Activated naive CD4-positive, alpha-beta T cell treated with Interleukin-2 at 50 U/mL for 16 hours (primary cell): ENCODE data around the gene PRMT1.
"Not testable (repeated sequence)": the region's sequence is repeated elsewhere in the genome, so short reads cannot be mapped to it uniquely, and the experiment has no call there.

Experiments
- DNase-seq: peaks from one replicate; pipeline ENCODE4 v3.0.0-alpha.2; 2020

Gene PRMT1

DNA sequence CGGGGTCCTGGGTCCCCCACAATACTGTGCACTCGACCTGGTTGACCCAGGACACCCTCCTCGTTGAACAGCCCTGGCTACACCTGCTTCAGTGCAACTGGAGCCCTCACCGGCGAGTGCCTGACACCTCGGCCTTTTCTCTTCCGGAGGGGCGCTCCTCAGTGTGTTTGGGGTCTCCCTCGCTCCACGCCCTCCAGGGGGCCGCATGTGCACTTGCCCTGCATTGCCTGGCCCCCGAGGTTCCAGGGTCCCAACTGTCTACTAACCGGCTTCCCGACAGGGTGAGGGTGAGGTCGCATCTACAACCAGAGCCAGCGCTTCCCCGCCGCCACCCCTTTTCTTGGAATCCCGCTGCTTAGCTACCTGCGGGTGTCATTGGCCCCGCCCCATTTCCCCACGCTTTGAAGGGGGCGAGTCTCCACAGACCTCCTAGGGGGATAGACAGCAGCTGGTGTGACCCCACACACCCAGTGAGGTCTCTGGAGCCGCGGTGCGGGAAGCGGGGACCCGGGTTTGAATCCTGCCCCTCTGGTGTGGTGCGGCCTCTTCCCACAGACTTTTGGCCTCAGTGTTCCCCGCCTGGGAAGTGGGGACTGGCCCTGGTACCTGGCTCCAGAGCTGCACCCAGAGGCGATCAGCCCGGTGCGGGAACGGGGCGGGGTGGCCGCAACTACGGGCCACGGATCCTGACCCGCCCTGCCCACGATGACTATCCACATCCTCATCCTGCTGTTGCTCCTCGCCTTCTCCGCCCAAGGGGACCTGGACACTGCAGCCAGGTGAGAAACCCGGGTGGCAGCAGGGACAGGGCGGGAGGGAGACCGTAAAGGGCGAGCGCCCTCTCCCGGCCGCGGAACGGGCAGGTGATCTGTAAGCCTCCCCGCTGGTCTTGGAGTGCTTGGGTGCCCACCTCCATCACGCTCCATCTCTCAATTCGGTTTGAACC is 12.3 kb downstream of the PRMT1 start, which contains the start of gene ADM5:
ADM5 (plus strand) TSS at position 462 of the 946 bp plus-strand sequence; CDS start at position 706, 244 bp downstream.
- DNase-seq = peak; percentile 48

DNA sequence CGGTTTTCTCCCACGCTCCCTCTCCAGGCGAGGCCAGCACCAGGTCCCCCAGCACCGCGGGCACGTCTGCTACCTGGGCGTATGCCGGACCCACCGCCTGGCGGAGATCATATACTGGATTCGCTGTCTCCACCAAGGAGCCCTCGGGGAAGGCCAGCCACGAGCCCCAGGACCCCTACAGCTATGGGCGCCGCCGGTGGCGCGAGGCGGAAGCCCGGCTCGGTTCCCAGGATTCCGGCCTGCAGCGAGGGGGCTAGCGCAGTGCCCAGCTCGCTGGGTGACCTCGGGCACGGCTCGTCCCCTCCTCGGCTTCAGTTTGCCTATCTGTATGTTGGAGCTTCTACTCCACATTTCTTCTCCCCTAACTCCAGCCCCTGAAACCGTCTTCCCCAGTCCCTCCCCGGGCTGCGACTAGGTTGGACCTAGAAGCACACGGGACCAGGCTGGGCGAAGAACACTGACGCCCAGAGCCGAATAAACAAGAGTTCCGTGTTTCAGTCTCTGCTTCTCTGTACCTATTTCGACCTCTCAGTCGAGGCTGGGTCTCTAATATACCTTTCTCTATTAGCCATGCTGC is 13.1 kb downstream of the PRMT1 start:
- no peak for DNase-seq

DNA sequence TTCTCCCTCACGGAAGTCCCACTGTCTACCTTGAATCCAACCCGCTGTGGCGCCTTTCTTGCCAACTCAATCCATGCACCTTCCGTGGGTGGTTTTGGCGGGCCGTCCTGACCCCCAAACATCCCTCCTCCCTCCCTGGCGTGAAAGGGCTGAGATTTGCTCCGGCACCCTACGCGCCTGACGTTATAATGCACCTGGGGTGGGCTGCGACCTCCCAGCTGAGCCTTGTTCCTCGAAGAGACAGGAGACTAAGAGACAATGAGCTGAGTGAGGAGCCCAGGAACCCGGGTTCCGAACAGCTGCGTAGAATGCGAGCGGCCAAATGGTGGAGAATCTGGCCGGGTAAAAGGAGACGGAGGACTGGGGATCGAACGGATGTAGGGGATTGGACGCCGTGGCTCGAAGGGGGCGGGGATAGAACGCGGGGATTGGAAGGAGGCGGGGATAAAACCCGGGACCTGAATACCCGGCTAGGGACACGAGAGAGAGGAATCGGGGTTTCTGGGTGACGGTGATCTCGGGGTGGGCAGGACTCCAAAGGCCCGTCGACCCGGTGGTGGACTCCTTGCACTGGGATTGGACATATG is 13.7 kb downstream of the PRMT1 start, which contains the start of gene CPT1C:
CPT1C (plus strand) TSS at position 461 of the 587 bp plus-strand sequence. CDS start 1,137 bp downstream, outside the sequence.
- DNase-seq = peak; percentile 59

DNA sequence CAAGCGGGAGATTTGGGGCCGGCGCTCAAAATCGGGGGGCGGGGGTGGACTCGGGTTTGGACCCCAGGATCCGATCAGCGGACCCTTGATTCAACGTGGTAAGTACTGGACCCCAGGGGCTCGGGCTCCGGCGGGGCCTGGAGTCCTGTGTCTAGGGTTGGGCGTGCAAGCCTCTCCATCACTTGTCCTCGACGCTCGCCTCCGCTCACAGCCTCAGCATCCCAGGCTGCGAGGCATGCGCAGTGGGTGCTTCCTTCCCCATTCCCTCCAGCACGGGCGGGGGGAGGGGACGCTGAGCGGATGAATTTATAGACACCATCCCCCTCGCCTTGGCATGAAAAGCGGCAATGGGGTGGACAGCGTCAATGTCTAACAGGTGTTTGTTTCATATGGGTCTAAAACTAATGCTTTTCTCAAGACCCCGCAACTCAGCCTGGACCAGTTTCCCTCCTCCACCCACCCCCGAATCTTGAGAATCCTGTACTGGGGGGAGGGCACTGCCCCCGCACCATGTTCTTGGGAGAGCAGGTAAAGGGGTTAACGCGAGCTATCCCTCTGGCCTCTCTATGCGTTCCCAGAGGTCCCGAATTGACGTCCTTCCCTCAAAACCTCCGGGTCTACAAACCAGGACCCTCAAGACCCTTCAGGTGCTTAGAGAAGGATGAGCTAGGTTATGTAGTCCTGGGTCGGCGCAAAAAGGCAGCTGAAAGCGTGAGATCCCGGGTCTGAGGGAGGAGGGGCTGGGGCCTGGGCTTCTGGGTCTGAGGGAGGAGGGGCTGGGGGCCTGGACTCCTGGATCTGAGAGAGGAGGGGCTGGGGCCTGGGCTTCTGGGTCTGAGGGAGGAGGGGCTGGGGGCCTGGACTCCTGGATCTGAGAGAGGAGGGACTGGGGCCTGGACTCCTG is 14.4 kb downstream of the PRMT1 start:
- DNase-seq = peak; percentile 27

DNA sequence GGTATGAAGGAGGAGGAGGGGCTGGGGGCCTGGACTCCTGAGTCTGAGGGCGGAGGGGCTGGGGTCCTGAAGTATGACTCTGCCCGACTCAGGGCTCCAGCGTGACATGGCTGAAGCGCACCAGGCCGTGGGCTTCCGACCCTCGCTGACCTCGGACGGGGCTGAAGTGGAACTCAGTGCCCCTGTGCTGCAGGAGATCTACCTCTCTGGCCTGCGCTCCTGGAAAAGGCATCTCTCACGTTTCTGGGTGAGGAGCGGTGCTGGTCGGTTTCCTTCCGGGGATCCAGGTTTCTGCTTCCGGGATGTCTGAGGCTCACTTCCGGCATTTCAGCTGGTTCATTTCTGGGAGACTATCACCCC is 15.1 kb downstream of the PRMT1 start:
- no peak for DNase-seq

DNA sequence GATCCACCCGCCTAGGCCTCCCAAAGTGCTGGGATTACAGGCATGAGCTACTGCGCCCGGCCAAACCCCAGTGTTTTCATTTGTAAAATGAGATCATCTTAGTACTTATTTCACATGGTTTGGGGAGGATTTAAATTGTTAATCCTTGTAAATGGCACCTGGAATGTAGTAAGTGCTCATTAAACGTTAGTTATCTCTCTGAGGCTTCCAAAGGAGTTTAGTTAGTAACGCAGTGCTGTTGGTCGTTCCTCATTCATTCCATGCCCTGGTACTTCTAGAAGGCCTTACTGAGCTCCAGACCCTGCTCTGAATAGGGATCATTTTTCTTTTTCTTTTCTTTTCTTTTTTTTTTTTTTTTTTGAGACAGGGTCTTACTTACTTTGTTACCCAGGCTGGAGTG is 19.0 kb downstream of the PRMT1 start:
- no peak for DNase-seq

DNA sequence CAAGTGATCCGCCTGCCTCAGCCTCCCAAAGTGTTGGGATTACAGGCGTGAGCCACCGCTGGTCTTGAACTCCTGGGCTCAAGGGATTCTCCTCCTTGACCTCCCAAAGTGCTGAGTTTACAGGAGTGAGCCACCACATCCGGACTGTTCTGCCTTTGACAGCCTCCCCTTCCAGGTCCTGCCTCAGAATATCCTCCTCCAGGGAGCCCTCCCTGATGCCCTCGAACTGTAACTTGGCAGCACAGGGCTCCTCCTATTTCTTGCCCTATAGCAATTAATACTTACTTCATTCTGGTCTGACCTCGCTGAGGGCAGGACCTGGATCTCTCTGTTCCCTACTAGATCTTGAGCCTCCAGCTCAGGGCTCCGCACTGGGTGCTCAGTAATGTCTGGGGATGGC is 19.8 kb downstream of the PRMT1 start:
- DNase-seq = no peak

DNA sequence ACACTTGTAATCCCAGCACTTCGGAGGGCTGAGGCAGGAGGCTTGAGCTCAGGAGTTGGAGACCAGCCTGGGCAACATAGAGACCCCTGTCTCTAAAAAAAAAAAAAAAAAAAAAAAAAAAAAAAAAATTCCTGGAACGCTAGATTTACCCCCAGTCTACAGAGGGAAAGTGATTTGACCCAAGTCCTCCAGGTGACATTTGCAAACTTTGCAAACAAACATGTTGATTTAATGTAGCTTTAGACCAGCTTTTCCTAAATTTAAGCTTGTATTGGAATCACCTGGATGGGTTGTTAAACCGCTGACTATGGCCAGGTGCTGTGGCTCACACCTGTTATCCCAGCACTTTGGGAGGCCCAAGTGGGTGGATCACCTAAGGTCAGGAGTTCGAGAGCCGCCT is 22.3 kb downstream of the PRMT1 start:
- no peak for DNase-seq

DNA sequence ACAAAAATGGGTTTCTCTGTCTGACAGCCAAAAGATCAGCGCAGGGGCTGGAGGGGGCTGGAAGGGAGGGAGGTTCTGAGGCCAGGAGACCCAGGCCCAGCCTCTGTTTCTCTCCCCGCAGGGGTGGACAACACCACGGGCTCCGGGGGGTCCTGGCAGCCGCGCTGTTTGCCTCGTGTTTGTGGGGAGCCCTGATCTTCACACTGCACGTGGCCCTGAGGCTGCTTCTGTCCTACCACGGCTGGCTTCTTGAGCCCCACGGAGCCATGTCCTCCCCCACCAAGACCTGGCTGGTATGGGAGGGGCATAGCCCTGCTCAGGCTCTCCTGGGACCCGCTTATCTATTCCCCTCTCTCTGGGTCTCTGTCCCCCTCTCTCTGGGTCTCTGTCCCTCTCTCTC is 23.5 kb downstream of the PRMT1 start:
- no peak for DNase-seq

DNA sequence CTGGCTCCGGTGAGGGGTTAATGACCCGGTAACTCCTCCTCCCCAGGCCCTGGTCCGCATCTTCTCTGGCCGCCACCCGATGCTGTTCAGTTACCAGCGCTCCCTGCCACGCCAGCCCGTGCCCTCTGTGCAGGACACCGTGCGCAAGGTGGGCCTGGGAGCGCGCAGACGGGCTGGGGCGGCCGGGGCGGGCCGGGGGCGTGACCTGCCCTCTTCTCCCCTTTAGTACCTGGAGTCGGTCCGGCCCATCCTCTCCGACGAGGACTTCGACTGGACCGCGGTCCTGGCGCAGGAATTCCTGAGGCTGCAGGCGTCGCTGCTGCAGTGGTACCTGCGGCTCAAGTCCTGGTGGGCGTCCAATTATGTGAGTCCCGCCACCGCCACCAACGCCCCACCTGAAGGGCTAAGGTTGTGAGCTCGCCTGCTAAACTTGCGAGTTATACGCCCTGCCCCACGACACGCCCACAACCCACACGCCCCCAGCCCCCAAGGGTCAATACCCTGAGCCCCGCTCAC is 24.3 kb downstream of the PRMT1 start:
- DNase-seq = no peak

DNA sequence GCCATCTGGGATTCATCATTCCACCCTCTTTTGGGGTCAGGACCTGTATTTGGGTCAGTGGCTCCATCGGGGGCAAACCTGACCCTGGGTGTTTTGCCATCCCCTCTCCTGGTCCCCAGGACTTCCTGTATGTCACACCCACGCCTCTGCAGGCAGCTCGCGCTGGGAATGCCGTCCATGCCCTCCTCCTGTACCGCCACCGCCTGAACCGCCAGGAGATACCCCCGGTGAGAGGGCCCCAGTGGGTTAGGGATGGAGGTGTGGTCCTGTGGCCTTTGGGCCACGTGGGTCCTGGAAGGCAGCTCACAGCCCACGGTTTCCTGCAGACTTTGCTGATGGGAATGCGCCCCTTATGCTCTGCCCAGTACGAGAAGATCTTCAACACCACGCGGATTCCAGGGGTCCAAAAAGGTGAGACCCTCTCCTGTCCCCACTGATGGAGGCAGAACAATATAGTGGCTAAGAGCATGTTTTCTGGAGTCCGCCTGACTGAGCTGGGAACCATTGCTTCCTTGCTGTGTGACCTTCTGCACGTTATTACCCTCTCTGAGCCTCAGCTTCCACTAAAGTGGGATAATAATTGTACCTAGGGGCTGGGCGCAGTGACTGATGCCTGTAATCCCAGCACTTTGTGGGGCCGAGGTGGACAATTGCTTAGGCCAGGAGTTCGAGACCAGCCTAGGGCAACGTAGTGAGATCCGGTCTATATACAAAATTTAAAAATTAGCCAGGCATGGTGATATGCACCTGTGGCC is 28.0 kb downstream of the PRMT1 start:
- no peak for DNase-seq

DNA sequence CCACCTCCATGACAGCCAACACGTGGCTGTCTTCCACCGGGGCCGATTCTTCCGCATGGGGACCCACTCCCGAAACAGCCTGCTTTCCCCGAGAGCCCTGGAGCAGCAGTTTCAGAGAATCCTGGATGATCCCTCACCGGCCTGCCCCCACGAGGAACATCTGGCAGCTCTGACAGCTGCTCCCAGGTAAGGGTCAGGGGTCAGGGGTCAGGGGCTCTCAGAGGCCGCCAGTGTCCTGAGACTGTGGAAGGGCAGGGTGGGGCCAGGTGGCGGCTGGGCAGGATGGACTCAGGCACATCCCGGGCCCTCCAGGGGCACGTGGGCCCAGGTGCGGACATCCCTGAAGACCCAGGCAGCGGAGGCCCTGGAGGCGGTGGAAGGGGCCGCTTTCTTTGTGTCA is 28.8 kb downstream of the PRMT1 start:
- no peak for DNase-seq

DNA sequence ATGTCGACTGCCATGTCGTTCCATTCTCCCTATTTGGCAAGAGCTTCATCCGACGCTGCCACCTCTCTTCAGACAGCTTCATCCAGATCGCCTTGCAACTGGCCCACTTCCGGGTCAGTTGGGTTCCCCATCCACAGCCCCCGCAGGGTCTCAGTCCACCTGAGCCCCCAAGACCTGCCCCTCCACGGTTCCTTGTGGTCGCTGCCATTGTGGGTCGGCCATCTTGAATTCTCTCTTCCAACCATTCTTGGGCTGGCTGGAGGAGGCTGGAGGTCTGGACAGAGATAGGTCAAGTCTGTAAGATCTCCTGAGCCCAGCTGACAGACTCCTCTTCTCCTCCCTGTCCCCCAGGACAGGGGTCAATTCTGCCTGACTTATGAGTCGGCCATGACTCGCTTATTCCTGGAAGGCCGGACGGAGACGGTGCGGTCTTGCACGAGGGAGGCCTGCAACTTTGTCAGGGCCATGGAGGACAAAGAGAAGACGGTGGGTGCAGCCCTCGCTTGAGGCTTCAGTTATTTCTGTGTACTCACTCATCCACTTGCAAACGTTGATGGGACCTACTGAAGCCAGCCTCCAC is 33.4 kb downstream of the PRMT1 start:
- no peak for DNase-seq

DNA sequence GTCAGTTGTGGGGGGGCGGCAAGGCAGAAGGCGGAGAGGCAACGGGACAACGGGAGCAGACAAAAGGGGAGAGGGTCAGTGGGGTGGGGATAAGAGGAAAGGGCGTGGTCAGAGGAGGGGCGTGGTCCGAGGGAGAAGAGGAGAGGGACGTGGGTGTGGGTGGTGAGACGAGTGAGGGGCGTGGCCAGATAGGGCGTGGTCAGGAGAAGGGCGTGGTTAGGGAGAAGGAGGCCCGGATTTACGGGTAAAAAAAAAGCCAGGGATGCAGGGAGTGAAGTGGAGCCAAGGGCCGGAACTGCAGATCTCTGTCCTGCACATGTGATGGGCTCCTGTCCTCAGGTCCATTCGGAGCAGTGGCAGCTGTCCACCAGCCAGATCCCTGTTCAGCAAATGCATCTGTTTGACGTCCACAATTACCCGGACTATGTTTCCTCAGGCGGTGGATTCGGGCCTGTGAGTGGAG is 35.4 kb downstream of the PRMT1 start:
- DNase-seq = no peak

DNA sequence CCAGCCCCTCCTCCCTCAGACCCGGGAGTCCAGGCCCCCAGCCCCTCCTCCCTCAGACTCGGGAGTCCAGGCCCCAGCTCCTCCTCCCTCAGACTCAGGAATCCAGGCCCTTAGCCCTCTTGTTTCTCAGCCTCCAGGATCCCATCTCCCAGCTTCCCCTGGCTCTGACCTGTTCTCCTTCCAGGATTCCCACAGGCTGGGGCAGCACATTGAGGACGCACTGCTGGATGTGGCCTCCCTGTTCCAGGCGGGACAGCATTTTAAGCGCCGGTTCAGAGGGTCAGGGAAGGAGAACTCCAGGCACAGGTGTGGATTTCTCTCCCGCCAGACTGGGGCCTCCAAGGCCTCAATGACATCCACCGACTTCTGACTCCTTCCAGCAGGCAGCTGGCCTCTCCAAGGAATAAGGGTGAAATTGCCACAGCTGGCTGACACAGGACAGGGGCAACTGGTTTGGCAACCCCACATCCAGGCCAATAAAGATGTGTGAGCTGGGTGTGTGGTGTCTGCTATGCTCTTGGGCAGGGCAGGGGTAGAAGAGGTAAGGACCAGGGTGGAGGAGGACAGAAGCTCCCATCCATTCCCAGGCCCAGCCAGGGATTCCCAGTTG is 36.3 kb downstream of the PRMT1 start:
- DNase-seq = no peak

DNA sequence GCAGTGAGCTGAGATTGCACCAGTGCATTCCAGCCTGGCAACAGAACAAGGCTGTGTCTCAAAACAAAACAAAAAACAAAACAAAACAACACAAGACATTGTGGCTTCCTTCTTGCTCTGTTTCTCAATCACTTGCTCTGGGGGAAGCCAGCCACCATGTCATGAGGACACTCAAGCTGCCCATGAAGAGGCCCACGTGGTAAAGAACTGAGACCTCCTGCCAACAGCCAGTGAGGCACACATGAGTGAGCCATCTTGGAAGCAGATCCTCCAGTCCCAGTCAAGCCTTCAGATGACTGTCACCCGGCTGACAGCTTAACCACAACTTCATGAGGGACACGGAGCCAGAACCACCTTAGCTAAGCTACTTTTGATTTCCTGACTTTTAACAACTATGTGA is 39.1 kb downstream of the PRMT1 start:
- no peak for DNase-seq

DNA sequence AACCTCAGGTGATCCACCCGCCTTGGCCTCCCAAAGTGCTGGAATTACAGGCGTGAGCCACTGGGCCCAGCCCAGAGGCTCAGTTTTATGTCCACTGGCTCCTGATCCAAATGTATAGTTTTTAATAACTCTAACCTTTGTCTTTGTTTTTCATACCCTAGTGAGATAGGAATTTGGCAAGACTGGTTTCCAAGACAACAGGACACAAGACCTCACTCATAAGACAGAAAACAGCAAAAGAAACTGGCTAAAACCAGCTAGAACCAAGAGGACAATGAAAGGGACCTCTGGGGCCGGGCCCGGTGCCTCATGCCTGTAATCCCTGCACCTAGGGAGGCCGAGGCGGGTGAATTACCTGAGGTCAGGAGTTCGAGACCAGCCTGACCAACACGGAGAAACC is 41.4 kb downstream of the PRMT1 start:
- no peak for DNase-seq

DNA sequence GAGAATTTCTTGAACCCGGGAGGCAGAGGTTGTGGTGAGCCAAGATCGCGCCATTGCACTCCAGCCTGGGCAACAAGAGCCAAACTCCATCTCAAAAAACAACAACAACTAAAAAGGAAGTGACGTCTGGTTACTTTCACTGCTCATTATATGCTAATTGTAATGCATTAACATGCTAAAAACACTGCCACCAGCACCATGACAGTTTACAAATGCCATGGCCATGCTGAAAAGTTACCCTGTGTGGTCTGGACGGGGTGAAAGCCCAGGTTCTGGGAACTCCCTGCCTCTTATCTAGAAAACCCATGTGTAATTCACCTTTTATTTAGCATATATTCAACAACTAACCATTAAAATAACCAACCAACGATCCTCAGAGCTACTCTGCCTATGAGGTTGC is 41.9 kb downstream of the PRMT1 start:
- no peak for DNase-seq

DNA sequence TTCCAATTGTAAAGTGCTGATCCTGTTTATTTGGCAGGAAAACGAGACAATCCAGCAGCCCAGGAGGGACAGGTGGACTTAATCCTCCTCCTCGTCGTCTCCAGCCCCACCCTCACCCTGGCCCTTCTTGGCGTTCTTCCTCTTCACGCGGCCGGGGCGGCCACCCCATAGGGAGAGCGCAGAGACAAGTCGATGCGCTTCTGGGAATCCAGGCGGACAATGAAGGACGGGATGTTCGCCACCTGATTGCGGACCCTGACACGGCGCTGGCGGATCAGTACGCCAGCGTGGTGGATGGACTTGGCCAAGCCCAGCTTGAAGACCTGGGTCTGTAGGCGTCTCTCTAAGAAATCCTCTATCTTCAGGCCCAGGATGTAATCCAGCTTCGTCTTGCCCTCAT is 42.3 kb downstream of the PRMT1 start:
- not testable (repeated sequence) for DNase-seq

DNA sequence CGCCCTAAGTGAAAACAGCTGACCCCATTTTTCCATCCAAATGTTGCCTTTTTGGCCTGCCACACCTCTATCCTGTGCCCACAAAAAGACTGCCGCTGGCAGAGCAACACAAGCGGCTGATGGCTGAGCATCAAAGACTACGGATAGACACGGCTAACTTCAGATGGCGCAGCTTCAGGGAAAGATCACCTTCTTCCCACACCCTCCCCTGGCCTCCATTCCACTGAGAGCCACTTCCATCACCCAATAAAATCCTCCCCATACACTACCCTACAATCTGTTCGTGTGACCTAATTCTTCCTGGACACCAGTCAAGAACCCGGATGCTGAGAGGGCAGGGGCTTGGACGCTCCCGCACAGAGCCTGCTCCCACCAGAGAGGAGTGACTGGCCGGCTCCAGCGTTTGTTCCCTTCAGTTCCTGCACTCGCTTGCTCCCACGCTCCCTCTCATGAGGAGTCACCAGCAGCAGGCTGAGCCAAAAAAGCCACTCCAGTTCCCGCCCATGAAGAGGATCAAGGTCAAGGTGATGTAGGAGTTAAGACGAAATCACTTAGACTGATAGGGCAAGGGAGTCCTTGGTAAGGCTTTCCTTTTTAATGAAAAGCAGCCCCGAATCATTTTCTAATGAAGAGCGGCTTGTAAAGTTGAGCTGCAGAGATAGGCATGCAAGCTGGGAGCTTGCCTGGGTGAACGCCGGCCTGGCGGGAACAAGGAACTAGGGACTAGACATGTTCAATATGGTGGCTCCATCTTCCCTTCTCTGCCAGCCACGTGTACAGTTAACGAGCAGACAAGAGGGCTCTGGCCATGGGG is 50.4 kb downstream of the PRMT1 start:
- DNase-seq = no peak
